Measurements from ENCODE around the gene MAP4K1.

Gene MAP4K1

GRCh38 chr19:38543286-38543806 is 74.4 kb downstream of the MAP4K1 start:
- DNase-seq = no peak

GRCh38 chr19:38542040-38542439 is 75.7 kb downstream of the MAP4K1 start:
- no peak for DNase-seq

- DNase-seq = no peak
These were observed 78.0 kb downstream of the MAP4K1 start for GRCh38 chr19:38539751-38540150.

GRCh38 chr19:38538793-38539528 is 78.8 kb downstream of the MAP4K1 start:
- no peak for DNase-seq

- no peak for DNase-seq
These were observed 79.4 kb downstream of the MAP4K1 start for GRCh38 chr19:38538386-38538785.
